CD14-positive monocyte (primary cell): Measurements from ENCODE around the gene TCP1. TPM values are rescaled to one million over a fixed set of nuclear protein-coding genes. Genes with fewer than 3 reads are reported as not detected.
A peak's percentile ranks its signal among the peaks of the same experiment; 100 is the strongest.

ENCODE experiments used
- DNase-seq, 3 donors: peaks; one replicate each; pipeline ENCODE4 v3.0.0-alpha.2; 2011 to 2022
- H2AFZ ChIP-seq: 2 replicates; pipeline ENCODE4 v1.6.0; 2012; ENCODE audit warnings: mild to moderate bottlenecking, low read depth, low read length, inconsistent platforms; ENCODE audit not compliant: insufficient read depth, poor library complexity, severe bottlenecking
- H3K27ac ChIP-seq, 2 donors: 1 replicate in 1 of 2; 2 replicates in 1 of 2; pipeline ENCODE4 v1.5.1; 2012 to 2013; ENCODE audit warnings: low read length in 2 of 2, control low read depth in 1 of 2, inconsistent platforms in 1 of 2, low read depth in 1 of 2, mild to moderate bottlenecking in 1 of 2
- H3K27me3 ChIP-seq, 2 donors: one replicate each; pipeline versions ENCODE4 v1.6.0 to v1.6.1; 2011 to 2013; ENCODE audit warnings: low read length in 2 of 2; ENCODE audit not compliant: control insufficient read depth in 2 of 2, insufficient read depth in 2 of 2
- H3K36me3 ChIP-seq, 2 donors: replicated peaks in 1 of 2; 1 replicate in 1 of 2; 2 replicates in 1 of 2; pipeline versions ENCODE4 v1.5.1 to v1.6.1; 2012 to 2013; ENCODE audit warnings: low read length in 2 of 2, control low read depth in 1 of 2, inconsistent platforms in 1 of 2, mild to moderate bottlenecking in 1 of 2; ENCODE audit not compliant: insufficient read depth in 2 of 2, control insufficient read depth in 1 of 2
- H3K4me1 ChIP-seq, 2 donors: 1 replicate in 1 of 2; 2 replicates in 1 of 2; pipeline versions ENCODE4 v1.5.1 to v1.6.1; 2012 to 2013; ENCODE audit warnings: low read length in 2 of 2, control low read depth in 1 of 2, inconsistent platforms in 1 of 2, mild to moderate bottlenecking in 1 of 2, moderate library complexity in 1 of 2; ENCODE audit not compliant: insufficient read depth in 2 of 2, control insufficient read depth in 1 of 2
- H3K4me2 ChIP-seq: replicated peaks from 2 replicates; pipeline ENCODE3; 2012; ENCODE audit warnings: low read length, moderate library complexity, mild to moderate bottlenecking; ENCODE audit not compliant: poor library complexity, severe bottlenecking; ENCODE audit errors: extremely low read depth
- H3K4me3 ChIP-seq, 3 experiments: fragments of 200-600 bp in 1 of 3; sonication (generic) in 1 of 3; replicated peaks in 1 of 3; 1 replicate in 2 of 3; 2 replicates in 1 of 3; pipeline ENCODE4 v1.5.1; 2011 to 2013; ENCODE audit warnings: low read length in 3 of 3, mild to moderate bottlenecking in 3 of 3, control low read depth in 2 of 3, low read depth in 2 of 3, inconsistent platforms in 1 of 3, moderate library complexity in 1 of 3
- H3K79me2 ChIP-seq: 2 replicates; pipeline ENCODE4 v1.6.0; 2012; ENCODE audit warnings: mild to moderate bottlenecking, control low read depth, inconsistent platforms, low read length, moderate library complexity; ENCODE audit not compliant: insufficient read depth
- H3K9ac ChIP-seq: 2 replicates; pipeline ENCODE4 v1.6.0; 2017; ENCODE audit warnings: low read length, mild to moderate bottlenecking; ENCODE audit not compliant: insufficient read depth, poor library complexity, severe bottlenecking
- H3K9me3 ChIP-seq, 2 donors: replicated peaks in 1 of 2; 1 replicate in 1 of 2; 2 replicates in 1 of 2; pipeline versions ENCODE4 v1.5.1 to v1.6.1; 2012 to 2013; ENCODE audit warnings: low read length in 2 of 2, control low read depth in 1 of 2; ENCODE audit not compliant: control insufficient read depth in 1 of 2, insufficient read depth in 1 of 2
- H4K20me1 ChIP-seq: 2 replicates; pipeline ENCODE4 v1.6.0; 2012; ENCODE audit warnings: mild to moderate bottlenecking, low read length, control low read depth, moderate library complexity; ENCODE audit not compliant: insufficient read depth
- H3K27ac Mint-ChIP-seq, 7 donors: one replicate each; pipeline ENCODE4 v1.8.0; 2020; ENCODE audit warnings: mild to moderate bottlenecking in 7 of 7, mixed read lengths in 7 of 7, moderate library complexity in 6 of 7, inconsistent platforms in 2 of 7
- H3K27me3 Mint-ChIP-seq, 3 donors: one replicate each; pipeline ENCODE4 v1.8.0; 2021 to 2022; ENCODE audit warnings: low read depth in 3 of 3, mild to moderate bottlenecking in 3 of 3, mixed read lengths in 3 of 3, moderate library complexity in 3 of 3, inconsistent platforms in 1 of 3
- H3K36me3 Mint-ChIP-seq, 2 donors: one replicate each; pipeline ENCODE4 v1.8.0; 2020; ENCODE audit warnings: mixed read lengths in 2 of 2, inconsistent platforms in 1 of 2, mild to moderate bottlenecking in 1 of 2
- H3K4me1 Mint-ChIP-seq: one replicate; pipeline ENCODE4 v1.8.0; 2020; ENCODE audit warnings: mild to moderate bottlenecking, mixed read lengths
- H3K4me3 Mint-ChIP-seq, 2 donors: one replicate each; pipeline ENCODE4 v1.8.0; 2020; ENCODE audit warnings: mild to moderate bottlenecking in 2 of 2, mixed read lengths in 2 of 2, moderate library complexity in 1 of 2
- H3K9me3 Mint-ChIP-seq, 7 donors: one replicate each; pipeline ENCODE4 v1.8.0; 2020 to 2022; ENCODE audit warnings: mixed read lengths in 7 of 7, mild to moderate bottlenecking in 6 of 7, moderate library complexity in 6 of 7, inconsistent platforms in 2 of 7
- CTCF ChIP-seq: fragments of 200-600 bp; IDR thresholded peaks from one replicate; pipeline ENCODE4 v1.8.0; 2022; ENCODE audit warnings: antibody characterized with exemption, mild to moderate bottlenecking
- WGBS: methylation state at CpG from one replicate; pipeline ENCODE4 v1.1.5; 2013; ENCODE audit warnings: missing lambda C conversion rate; ENCODE audit not compliant: insufficient coverage; 5-methylcytosine and 5-hydroxymethylcytosine counted together
- intact Hi-C, 2 donors: fragments of 100-400 bp; cut with micrococcal nuclease; formaldehyde crosslinking; loops; one replicate each; pipeline versions ENCODE4 v1.15.0 to v1.15.1; 2023
- polyA plus RNA-seq, 3 donors: library from polyadenylated mRNA; depleted of rRNA in 1 of 3; unstranded in 2 of 3; stranded (reverse) in 1 of 3; fragments of 300-500 nt in 2 of 3; fragments of >200 nt in 1 of 3; fragmentation: Illumina TruSeq in 2 of 3; gene quantifications; 1 replicate in 2 of 3; 2 replicates in 1 of 3; pipeline ENCODE4 v1.2.3, GENCODE V29; 2012 to 2021

TCP1 gene
- polyA plus RNA-seq, 3 donors, result 44.5 to 79.5 (median 69.3) TPM

DNA sequence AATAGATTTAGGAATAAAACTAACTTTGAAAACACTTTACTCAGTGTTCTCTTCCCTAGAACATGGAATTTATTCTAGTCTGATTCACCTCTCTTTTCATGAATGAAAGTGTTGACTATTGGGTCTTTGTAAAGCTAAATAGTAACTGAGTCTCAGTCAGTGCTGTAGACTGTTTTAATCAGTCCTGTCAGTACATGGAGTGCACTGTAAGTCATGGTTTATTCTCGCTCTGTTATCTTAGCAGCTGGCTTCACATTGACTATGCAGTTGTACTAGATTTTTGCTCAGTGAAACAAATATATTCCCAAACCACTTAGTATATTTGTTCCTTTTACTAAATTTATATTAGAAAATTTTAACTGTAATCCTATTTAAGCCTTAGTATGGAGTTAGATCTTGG is 42.6 kb downstream of the TCP1 start:
- Histone ChIP-seq H3K79me2 (peaks cover 65% of the 10 kb centered on the region), H3K4me1 (no peaks in the 10 kb centered on the region), H3K27ac (no peak overlapping the region), H3K4me2 (no peak overlapping the region), H4K20me1 (peaks cover 92% of the 10 kb centered on the region), H3K27me3 (no peaks in the 10 kb centered on the region), H2AFZ (no peak overlapping the region), H3K36me3 (peaks cover 91 to 100% of the 10 kb centered on the region in 2 donors), H3K9ac (no peak overlapping the region), H3K4me3 (no peak overlapping the region), H3K9me3 (no peaks in the 10 kb centered on the region)
- no peak overlapping the region for H3K4me3 Mint-ChIP-seq
- no peak overlapping the region for H3K27ac Mint-ChIP-seq
- no peaks in the 10 kb centered on the region for H3K9me3 Mint-ChIP-seq
- no peak for DNase-seq
- no peaks in the 10 kb centered on the region for H3K27me3 Mint-ChIP-seq
- no peaks in the 10 kb centered on the region for H3K4me1 Mint-ChIP-seq
- H3K36me3 Mint-ChIP-seq, result peaks cover 85 to 93% of the 10 kb centered on the region in 2 donors
- intact Hi-C loops, result no loop called here
- WGBS, result no CpG with 5 or more reads among the region's 1 CpG
- TF ChIP-seq CTCF, result no peak

GRCh38 chr6:159745081-159745480 is 44.3 kb downstream of the TCP1 start:
- no peak for DNase-seq
- H2AFZ ChIP-seq, result no peak overlapping the region
- no peak overlapping the region for H3K4me2 ChIP-seq
- no peak for TF ChIP-seq CTCF
- peaks cover 0 to under 1% of the 10 kb centered on the region in 2 donors for H3K4me1 ChIP-seq
- WGBS, result 100% methylated on average over 2 of the region's 7 CpGs
- Mint-ChIP-seq H3K36me3 (peaks cover 88 to 96% of the 10 kb centered on the region in 2 donors), H3K27ac (peak overlapping the region in 1 of 7 donors; percentile 20), H3K27me3 (no peaks in the 10 kb centered on the region), H3K9me3 (no peaks in the 10 kb centered on the region), H3K4me3 (no peak overlapping the region), H3K4me1 (peaks cover under 1% of the 10 kb centered on the region)
- no peaks in the 10 kb centered on the region for H3K9me3 ChIP-seq
- intact Hi-C loops, result no loop called here
- no peak overlapping the region for H3K4me3 ChIP-seq
- H3K27me3 ChIP-seq, result no peaks in the 10 kb centered on the region
- H3K36me3 ChIP-seq, result peaks cover 88 to 100% of the 10 kb centered on the region in 2 donors
- H3K9ac ChIP-seq, result no peak overlapping the region
- H3K79me2 ChIP-seq, result peaks cover 74% of the 10 kb centered on the region
- peaks cover 95% of the 10 kb centered on the region for H4K20me1 ChIP-seq
- no peak overlapping the region for H3K27ac ChIP-seq
